Esophagus (tissue), 2 donors: Measurements from ENCODE around the gene SMC3. TPM values are rescaled to one million over a fixed set of nuclear protein-coding genes. Genes with fewer than 3 reads are reported as not detected.
"Not testable (repeated sequence)": the region's sequence is repeated elsewhere in the genome, so short reads cannot be mapped to it uniquely, and the experiment has no call there.

ENCODE experiments used
- H3K27ac ChIP-seq, 2 donors: one replicate each; pipeline ENCODE4 v1.5.1; 2013; ENCODE audit warnings: low read depth in 2 of 2, mild to moderate bottlenecking in 2 of 2, inconsistent platforms in 1 of 2, low read length in 1 of 2, moderate library complexity in 1 of 2
- H3K27me3 ChIP-seq, 2 donors: one replicate each; pipeline ENCODE4 v1.6.1; 2013; ENCODE audit warnings: low read length in 2 of 2, control low read depth in 1 of 2, mild to moderate bottlenecking in 1 of 2; ENCODE audit not compliant: insufficient read depth in 2 of 2, control insufficient read depth in 1 of 2
- H3K36me3 ChIP-seq, 2 donors: one replicate each; pipeline ENCODE4 v1.6.1; 2013; ENCODE audit warnings: low read length in 1 of 2; ENCODE audit not compliant: control insufficient read depth in 2 of 2, insufficient read depth in 2 of 2
- H3K4me1 ChIP-seq, 2 donors: one replicate each; pipeline ENCODE4 v1.6.1; 2013; ENCODE audit warnings: low read length in 1 of 2; ENCODE audit not compliant: control insufficient read depth in 2 of 2, insufficient read depth in 2 of 2
- H3K4me3 ChIP-seq, 2 donors: one replicate each; pipeline ENCODE4 v1.5.1; 2013; ENCODE audit warnings: low read length in 2 of 2, mild to moderate bottlenecking in 2 of 2, low read depth in 1 of 2, moderate library complexity in 1 of 2
- H3K9me3 ChIP-seq, 2 donors: one replicate each; pipeline ENCODE4 v1.6.1; 2013; ENCODE audit warnings: mild to moderate bottlenecking in 2 of 2, low read depth in 1 of 2, low read length in 1 of 2, moderate library complexity in 1 of 2; ENCODE audit not compliant: control insufficient read depth in 2 of 2, insufficient read depth in 1 of 2
- WGBS, 2 donors: extraction: QIAGEN DNeasy Blood & Tissue Kit; methylation state at CpG; one replicate each; pipeline ENCODE4 v1.1.7; 2013; 5-methylcytosine and 5-hydroxymethylcytosine counted together
- polyA plus RNA-seq, 2 donors: library from polyadenylated mRNA; stranded (reverse); fragments of 200-250 nt; gene quantifications; one replicate each; pipeline ENCODE4 v1.2.3, GENCODE V29; 2013
- donor health status: healthy with polysubstance abuse.
- donor health status: Bipolar disorder and iron deficiency.

Gene SMC3
- polyA plus RNA-seq, 2 donors, result 11.3 to 18.0 TPM

GRCh38 chr10:110601581-110601980, 34.1 kb downstream of the SMC3 start:
- 83 to 85% methylated on average over 4 of the region's 4 CpGs for WGBS, 2 donors
- H3K36me3 ChIP-seq, result peaks cover 0 to 2% of the 10 kb centered on the region in 2 donors

GRCh38 chr10:110608087-110608486, 40.6 kb downstream of the SMC3 start:
- no peaks in the 10 kb centered on the region for H3K27me3 ChIP-seq
- WGBS, 2 donors, result 75 to 84% methylated on average over 6 of the region's 6 CpGs
- H3K9me3 ChIP-seq, result no peaks in the 10 kb centered on the region
- no peaks in the 10 kb centered on the region for H3K36me3 ChIP-seq
- H3K27ac ChIP-seq, result no peak overlapping the region
- no peak overlapping the region for H3K4me3 ChIP-seq
- no peaks in the 10 kb centered on the region for H3K4me1 ChIP-seq

More at GRCh38 chr10:110601581-110601980, 34.1 kb downstream of the SMC3 start:
- Histone ChIP-seq H3K4me3 (no peak overlapping the region), H3K27me3 (no peaks in the 10 kb centered on the region), H3K4me1 (no peaks in the 10 kb centered on the region), H3K9me3 (no peaks in the 10 kb centered on the region), H3K27ac (no peak overlapping the region)

GRCh38 chr10:110609605-110610004, 42.1 kb downstream of the SMC3 start:
- no peaks in the 10 kb centered on the region for H3K27me3 ChIP-seq
- no peak overlapping the region for H3K4me3 ChIP-seq
- no peaks in the 10 kb centered on the region for H3K36me3 ChIP-seq
- 33 to 34% methylated on average over 2 of the region's 2 CpGs for WGBS, 2 donors
- H3K4me1 ChIP-seq, result no peaks in the 10 kb centered on the region
- no peak overlapping the region for H3K27ac ChIP-seq
- no peaks in the 10 kb centered on the region for H3K9me3 ChIP-seq

GRCh38 chr10:110610308-110610774, 42.8 kb downstream of the SMC3 start:
- H3K27ac ChIP-seq, result no peak overlapping the region
- no peak overlapping the region for H3K4me3 ChIP-seq
- H3K4me1 ChIP-seq, result no peaks in the 10 kb centered on the region
- H3K27me3 ChIP-seq, result no peaks in the 10 kb centered on the region
- no peaks in the 10 kb centered on the region for H3K9me3 ChIP-seq
- H3K36me3 ChIP-seq, result no peaks in the 10 kb centered on the region
- WGBS, 2 donors, result 17 to 18% methylated on average over 3 of the region's 3 CpGs

- H3K27me3 ChIP-seq, H3K4me1 ChIP-seq, H3K9me3 ChIP-seq, H3K27ac ChIP-seq, H3K4me3 ChIP-seq, H3K36me3 ChIP-seq: not testable (repeated sequence)
- WGBS, 2 donors, result 76 to 83% methylated on average over 3 of the region's 3 CpGs
Measured at GRCh38 chr10:110610781-110611180, 43.3 kb downstream of the SMC3 start.

- no peaks in the 10 kb centered on the region for H3K27me3 ChIP-seq
- H3K9me3 ChIP-seq, result no peaks in the 10 kb centered on the region
- no peaks in the 10 kb centered on the region for H3K4me1 ChIP-seq
- no peak overlapping the region for H3K27ac ChIP-seq
- no peak overlapping the region for H3K4me3 ChIP-seq
- no peaks in the 10 kb centered on the region for H3K36me3 ChIP-seq
- WGBS, 2 donors, result 81 to 85% methylated on average over 3 of the region's 3 CpGs
Measured at GRCh38 chr10:110612087-110612486, 44.6 kb downstream of the SMC3 start.

- 93 to 96% methylated on average over 4 of the region's 4 CpGs for WGBS, 2 donors
- no peaks in the 10 kb centered on the region for H3K36me3 ChIP-seq
- no peaks in the 10 kb centered on the region for H3K27me3 ChIP-seq
- H3K27ac ChIP-seq, result no peak overlapping the region
- H3K9me3 ChIP-seq, result no peaks in the 10 kb centered on the region
- no peak overlapping the region for H3K4me3 ChIP-seq
- no peaks in the 10 kb centered on the region for H3K4me1 ChIP-seq
Measured at GRCh38 chr10:110612629-110613028, 45.1 kb downstream of the SMC3 start.

DNA sequence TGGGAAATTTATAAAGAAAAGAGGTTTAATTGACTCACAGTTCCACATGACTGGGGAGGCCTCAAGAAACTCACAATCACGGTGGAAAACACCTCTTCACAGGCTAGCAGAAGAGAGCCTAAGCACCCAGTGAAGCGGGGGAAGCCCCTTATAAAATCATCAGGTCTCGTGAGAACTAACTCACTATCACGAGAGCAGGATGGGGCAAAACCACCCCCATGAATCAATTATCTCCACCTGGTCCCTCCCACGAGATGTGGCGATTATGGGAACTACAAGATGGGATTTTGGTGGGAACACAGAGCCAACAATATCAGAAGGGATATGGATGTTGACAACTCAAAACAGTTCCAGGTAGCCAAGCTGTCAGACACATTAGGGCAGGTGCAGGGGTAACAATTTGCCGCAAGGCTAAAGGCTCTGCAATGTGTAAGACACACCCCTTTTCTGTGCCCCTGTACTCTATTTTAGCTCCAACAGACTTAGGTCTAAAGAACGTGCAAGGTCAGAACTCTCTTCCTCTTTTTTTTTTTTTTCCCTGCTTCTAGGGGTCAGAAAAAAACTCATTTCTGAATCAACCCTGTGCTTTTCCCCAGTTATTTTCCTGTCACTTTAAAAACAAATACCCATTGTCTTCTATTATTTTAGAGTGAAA, 46.0 kb downstream of the SMC3 start:
- Histone ChIP-seq H3K4me1 (no peaks in the 10 kb centered on the region), H3K9me3 (no peaks in the 10 kb centered on the region), H3K36me3 (no peaks in the 10 kb centered on the region), H3K27ac (no peak overlapping the region), H3K27me3 (no peaks in the 10 kb centered on the region), H3K4me3 (no peak overlapping the region)
- WGBS, 2 donors, result 80 to 81% methylated on average over 8 of the region's 8 CpGs

GRCh38 chr10:110613996-110614495, 46.6 kb downstream of the SMC3 start:
- H3K36me3 ChIP-seq, result no peaks in the 10 kb centered on the region
- H3K9me3 ChIP-seq, result no peaks in the 10 kb centered on the region
- H3K27ac ChIP-seq, result no peak overlapping the region
- 84 to 85% methylated on average over 9 of the region's 9 CpGs for WGBS, 2 donors
- H3K4me1 ChIP-seq, result no peaks in the 10 kb centered on the region
- H3K4me3 ChIP-seq, result no peak overlapping the region
- H3K27me3 ChIP-seq, result no peaks in the 10 kb centered on the region
